Measurements from ENCODE around the gene DCHS1. TPM values are rescaled to one million over a fixed set of nuclear protein-coding genes. Genes with fewer than 3 reads are reported as not detected.

DCHS1 gene
- total RNA-seq, 6 donors from 2014 or later, result 9.2 to 32.2 (median 12.8) TPM

GRCh38 chr11:6612213-6613041 lies 43.2 kb downstream of the DCHS1 start, which contains the start of gene TAF10:
Gene TAF10, minus strand, starts transcription at chr11:6612216. Its CDS starts 27 bp downstream, at chr11:6612189.
- H3K27me3 ChIP-seq, result no peaks in the 10 kb centered on the region
- peaks cover 33 to 54% (median 46%) of the 10 kb centered on the region in 4 donors for H3K4me1 ChIP-seq
- H3K4me3 ChIP-seq, result peak within 1 kb of the TSS; percentile 67 to 97 (median 85)
- H3K9me3 ChIP-seq, result no peaks in the 10 kb centered on the region
- 0 to 1% methylated on average over 14 to 37 of the region's 51 CpGs for WGBS, 2 donors
- peak; percentile 99 for DNase-seq
- TF ChIP-seq EP300 (IDR thresholded peaks at IDR 0.05) (peak in 1 of 4 donors; percentile 83), CTCF (IDR thresholded peaks at IDR 0.05) (peak; percentile 14 to 57 (median 42)), POLR2AphosphoS5 (IDR thresholded peaks at IDR 0.05) (peak; percentile 98 to 99), POLR2A (IDR thresholded peaks at IDR 0.05) (peak; percentile 47 to 99 (median 94))
- peak; percentile 97 for ATAC-seq (ENCODE audit: low FRiP score in 2 of 2)
- peaks cover 30 to 68% (median 50%) of the 10 kb centered on the region in 4 donors for H3K36me3 ChIP-seq
- peak within 1 kb of the TSS; percentile 94 to 100 (median 99) for H3K27ac ChIP-seq

GRCh38 chr11:6611963-6612212 lies 43.7 kb downstream of the DCHS1 start:
- Histone ChIP-seq H3K27ac (peak overlapping the region; percentile 94 to 100 (median 99)), H3K4me1 (peaks cover 37 to 54% (median 45%) of the 10 kb centered on the region in 4 donors), H3K9me3 (no peaks in the 10 kb centered on the region), H3K27me3 (no peaks in the 10 kb centered on the region), H3K36me3 (peaks cover 30 to 68% (median 50%) of the 10 kb centered on the region in 4 donors), H3K4me3 (peak overlapping the region; percentile 67 to 97 (median 85))
- no CpG with 5 or more reads among the region's 36 CpGs for WGBS, 2 donors
- ATAC-seq (ENCODE audit: low FRiP score in 2 of 2), result no peak
- peak in 1 of 6 experiments; percentile 34 for TF ChIP-seq CTCF (IDR thresholded peaks at IDR 0.05)
- TF ChIP-seq POLR2A (IDR thresholded peaks at IDR 0.05), result no peak
- TF ChIP-seq EP300 (IDR thresholded peaks at IDR 0.05), result no peak
- TF ChIP-seq POLR2AphosphoS5 (IDR thresholded peaks at IDR 0.05), result no peak
- no peak for DNase-seq

- Histone ChIP-seq H3K4me1 (peaks cover 42 to 60% (median 49%) of the 10 kb centered on the region in 4 donors), H3K27ac (peak overlapping the region; percentile 94 to 100 (median 99)), H3K4me3 (peak overlapping the region; percentile 67 to 97 (median 85)), H3K27me3 (no peaks in the 10 kb centered on the region), H3K9me3 (no peaks in the 10 kb centered on the region), H3K36me3 (peaks cover 30 to 63% (median 48%) of the 10 kb centered on the region in 4 donors)
- no peak for TF ChIP-seq POLR2A (IDR thresholded peaks at IDR 0.05)
- TF ChIP-seq CTCF (IDR thresholded peaks at IDR 0.05), result no peak
- TF ChIP-seq POLR2AphosphoS5 (IDR thresholded peaks at IDR 0.05), result no peak
- no peak for TF ChIP-seq EP300 (IDR thresholded peaks at IDR 0.05)
- peak in 1 of 2 donors; percentile 2 for ATAC-seq (ENCODE audit: low FRiP score in 2 of 2)
- DNase-seq, result no peak
- WGBS, 2 donors, result 18 to 20% methylated on average over 32 to 33 of the region's 39 CpGs
Observed at GRCh38 chr11:6611092-6611962, 44.3 kb downstream of the DCHS1 start.

- Histone ChIP-seq H3K36me3 (peaks cover 30 to 56% (median 42%) of the 10 kb centered on the region in 4 donors), H3K27ac (peak overlapping the region; percentile 94 to 100 (median 99)), H3K27me3 (no peaks in the 10 kb centered on the region), H3K4me1 (peaks cover 50 to 67% (median 56%) of the 10 kb centered on the region in 4 donors), H3K4me3 (peak overlapping the region in 1 of 4 donors; percentile 67), H3K9me3 (no peaks in the 10 kb centered on the region)
- TF ChIP-seq POLR2AphosphoS5 (IDR thresholded peaks at IDR 0.05), result no peak
- no peak for TF ChIP-seq POLR2A (IDR thresholded peaks at IDR 0.05)
- TF ChIP-seq CTCF (IDR thresholded peaks at IDR 0.05), result no peak
- no peak for TF ChIP-seq EP300 (IDR thresholded peaks at IDR 0.05)
- no peak for DNase-seq
- ATAC-seq (ENCODE audit: low FRiP score in 2 of 2), result no peak
- WGBS, 2 donors, result 88 to 90% methylated on average over 6 of the region's 6 CpGs
Observed at GRCh38 chr11:6610591-6610990, 45.0 kb downstream of the DCHS1 start.

Data from upper lobe of left lung (tissue), 6 donors.